ENCODE data around the gene EPO. TPM values are rescaled to one million over a fixed set of nuclear protein-coding genes. Genes with fewer than 3 reads are reported as not detected.
"Not testable (repeated sequence)": the region's sequence is repeated elsewhere in the genome, so short reads cannot be mapped to it uniquely, and the experiment has no call there.

Gene EPO
- total and polyA plus RNA-seq, 10 donors: 0.06 to 0.42 (median 0.19) TPM; not detected in 6

DNA sequence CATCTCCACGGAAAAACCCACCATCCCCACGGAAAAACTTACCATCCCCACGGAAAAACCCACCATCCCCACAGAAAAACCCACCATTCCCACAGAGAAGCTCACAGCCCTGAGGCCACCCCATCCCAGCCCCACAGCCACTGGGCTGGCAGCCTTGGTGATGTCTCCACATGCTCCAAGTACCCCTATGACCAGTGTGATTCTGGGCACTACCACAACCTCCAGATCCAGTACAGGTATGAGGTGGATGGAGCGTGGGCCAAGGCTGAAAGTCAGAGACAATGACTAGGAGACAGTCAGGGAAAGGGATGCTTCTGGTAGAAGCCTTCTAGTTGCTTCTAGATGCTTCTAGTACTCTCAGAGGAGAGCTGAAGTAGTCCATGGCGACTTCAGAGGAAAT is 32.7 kb downstream of the EPO start:
- Histone ChIP-seq H3K4me1 (no peaks in the 10 kb centered on the region), H3K9me3 (no peaks in the 10 kb centered on the region), H3K36me3 (no peaks in the 10 kb centered on the region), H3K27ac (no peak overlapping the region), H3K4me3 (no peak overlapping the region), H3K27me3 (replicated peaks in 1 of 7) (peaks cover 0 to 41% (median 6%) of the 10 kb centered on the region in 7 donors)
- no peak for TF ChIP-seq POLR2AphosphoS5 (IDR thresholded peaks at IDR 0.05)
- TF ChIP-seq POLR2A (IDR thresholded peaks at IDR 0.05): no peak
- WGBS, 5 donors: 63 to 75% (median 75%) methylated on average over 5 of the region's 5 CpGs
- intact Hi-C loops (cut with DNase I; ENCODE audit: low total_unique reads): no loop called here
- no peak for DNase-seq

DNA sequence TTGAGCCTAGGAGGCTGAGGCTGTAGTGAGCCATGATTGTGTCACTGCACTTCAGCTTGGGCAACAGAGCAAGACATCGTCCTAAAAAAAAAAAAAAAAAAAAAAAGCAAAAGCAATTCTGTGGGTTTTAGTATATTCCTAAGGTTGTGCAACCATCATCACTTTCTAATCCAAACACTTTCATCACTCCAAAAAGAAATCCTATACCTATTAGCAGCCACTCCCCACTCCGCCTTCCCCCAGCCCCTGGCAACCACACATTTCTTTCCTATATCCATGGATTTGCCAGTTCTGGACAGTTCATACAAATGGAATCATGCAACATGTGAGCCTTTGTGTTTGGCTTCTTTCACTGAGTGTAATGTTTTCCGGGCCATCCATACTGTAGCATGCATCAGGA is 33.5 kb downstream of the EPO start:
- DNase-seq: no peak
- WGBS, 5 donors: 79 to 94% (median 88%) methylated on average over 3 of the region's 3 CpGs
- Histone ChIP-seq H3K36me3 (no peaks in the 10 kb centered on the region), H3K9me3 (no peaks in the 10 kb centered on the region), H3K27ac (no peak overlapping the region), H3K27me3 (replicated peaks in 1 of 7) (peaks cover 0 to 40% (median 6%) of the 10 kb centered on the region in 7 donors), H3K4me3 (no peak overlapping the region), H3K4me1 (no peaks in the 10 kb centered on the region)
- intact Hi-C loops (cut with DNase I; ENCODE audit: low total_unique reads): no loop called here
- TF ChIP-seq, protein P1, sequence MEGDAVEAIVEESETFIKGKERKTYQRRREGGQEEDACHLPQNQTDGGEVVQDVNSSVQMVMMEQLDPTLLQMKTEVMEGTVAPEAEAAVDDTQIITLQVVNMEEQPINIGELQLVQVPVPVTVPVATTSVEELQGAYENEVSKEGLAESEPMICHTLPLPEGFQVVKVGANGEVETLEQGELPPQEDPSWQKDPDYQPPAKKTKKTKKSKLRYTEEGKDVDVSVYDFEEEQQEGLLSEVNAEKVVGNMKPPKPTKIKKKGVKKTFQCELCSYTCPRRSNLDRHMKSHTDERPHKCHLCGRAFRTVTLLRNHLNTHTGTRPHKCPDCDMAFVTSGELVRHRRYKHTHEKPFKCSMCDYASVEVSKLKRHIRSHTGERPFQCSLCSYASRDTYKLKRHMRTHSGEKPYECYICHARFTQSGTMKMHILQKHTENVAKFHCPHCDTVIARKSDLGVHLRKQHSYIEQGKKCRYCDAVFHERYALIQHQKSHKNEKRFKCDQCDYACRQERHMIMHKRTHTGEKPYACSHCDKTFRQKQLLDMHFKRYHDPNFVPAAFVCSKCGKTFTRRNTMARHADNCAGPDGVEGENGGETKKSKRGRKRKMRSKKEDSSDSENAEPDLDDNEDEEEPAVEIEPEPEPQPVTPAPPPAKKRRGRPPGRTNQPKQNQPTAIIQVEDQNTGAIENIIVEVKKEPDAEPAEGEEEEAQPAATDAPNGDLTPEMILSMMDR (IDR thresholded peaks at IDR 0.05 in 8 of 11, conservative IDR thresholded peaks at IDR 0.05 in 3 of 11): no peak
- no peak for TF ChIP-seq POLR2AphosphoS5 (IDR thresholded peaks at IDR 0.05)
- TF ChIP-seq POLR2A (IDR thresholded peaks at IDR 0.05): no peak

DNA sequence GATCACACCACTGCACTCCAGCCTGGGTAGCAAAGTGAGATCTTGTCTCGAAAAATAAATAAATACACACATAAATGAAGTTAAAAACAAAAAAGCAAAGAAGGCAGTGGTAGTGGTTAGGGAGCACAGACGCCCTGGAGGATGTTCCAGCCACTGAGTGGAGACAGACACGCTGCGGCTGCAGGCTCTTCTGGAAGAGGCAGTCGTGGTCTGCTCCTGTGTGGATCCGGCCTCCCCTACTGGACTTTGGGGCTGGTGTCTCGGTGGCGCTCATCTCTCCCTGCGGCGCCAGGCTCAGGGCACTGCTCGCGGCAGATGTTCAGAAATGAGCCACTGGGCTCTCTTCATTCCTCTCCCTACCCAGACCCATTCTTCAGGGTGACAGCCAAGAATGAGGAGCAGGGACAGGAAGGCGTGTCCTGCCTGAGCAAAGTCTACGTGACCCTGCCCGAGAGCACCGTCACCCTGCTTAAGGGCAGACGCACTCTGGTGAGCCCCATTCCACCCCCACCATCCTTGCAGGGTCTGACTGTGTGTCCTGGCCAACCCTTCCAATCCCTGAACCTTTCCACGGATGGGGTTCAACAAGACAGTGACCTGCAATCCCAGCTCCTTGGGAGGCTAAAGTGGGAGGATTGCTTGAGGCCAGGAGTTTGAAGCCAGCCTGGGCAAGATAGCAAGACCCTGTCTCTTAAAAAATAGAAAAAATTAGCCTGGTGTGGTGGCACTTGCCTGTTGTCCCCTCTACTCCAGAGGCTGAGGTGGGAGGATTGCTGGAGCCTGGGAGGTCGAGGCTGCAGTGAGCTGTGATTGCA is 39.3 kb downstream of the EPO start:
- TF ChIP-seq, protein P1 (IDR thresholded peaks at IDR 0.05 in 8 of 11, conservative IDR thresholded peaks at IDR 0.05 in 3 of 11): no peak
- TF ChIP-seq POLR2AphosphoS5 (IDR thresholded peaks at IDR 0.05) (no peak), POLR2A (IDR thresholded peaks at IDR 0.05) (no peak)
- WGBS, 5 donors: 77 to 83% (median 81%) methylated on average over 19 of the region's 19 CpGs
- intact Hi-C loops (cut with DNase I; ENCODE audit: low total_unique reads): no loop called here
- Histone ChIP-seq H3K4me3 (no peak overlapping the region), H3K27ac (no peak overlapping the region), H3K9me3 (no peaks in the 10 kb centered on the region), H3K27me3 (replicated peaks in 1 of 7) (peaks cover 0 to 8% (median 0%) of the 10 kb centered on the region in 7 donors), H3K4me1 (no peaks in the 10 kb centered on the region), H3K36me3 (no peaks in the 10 kb centered on the region)
- DNase-seq: no peak

DNA sequence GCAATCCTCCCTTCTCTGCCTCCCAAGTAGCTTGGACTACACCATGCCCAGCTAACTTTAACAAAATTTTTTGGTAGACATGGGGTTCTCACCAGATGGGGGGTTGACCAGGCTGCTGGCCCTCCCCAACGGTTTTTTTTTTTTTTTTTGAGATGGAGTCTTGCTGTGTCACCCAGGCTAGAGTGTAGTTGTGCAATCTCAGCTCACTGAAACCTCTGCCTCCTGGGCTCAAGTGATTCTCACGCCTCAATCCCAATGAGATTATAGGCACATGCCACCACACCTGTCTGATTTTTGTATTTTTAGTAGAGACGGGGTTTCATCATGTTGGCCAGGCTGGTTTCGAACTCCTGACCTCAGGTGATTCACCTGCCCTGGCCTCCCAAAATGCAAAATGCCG is 42.6 kb downstream of the EPO start:
- H3K36me3 ChIP-seq; H3K4me1 ChIP-seq; H3K27ac ChIP-seq; H3K9me3 ChIP-seq; H3K4me3 ChIP-seq; DNase-seq; intact Hi-C loops (cut with DNase I; ENCODE audit: low total_unique reads): not testable (repeated sequence)
- peaks cover 0 to 12% (median 0%) of the 10 kb centered on the region in 7 donors for H3K27me3 ChIP-seq (replicated peaks in 1 of 7)
- WGBS, 5 donors: 66 to 80% (median 73%) methylated on average over 5 of the region's 5 CpGs

DNA sequence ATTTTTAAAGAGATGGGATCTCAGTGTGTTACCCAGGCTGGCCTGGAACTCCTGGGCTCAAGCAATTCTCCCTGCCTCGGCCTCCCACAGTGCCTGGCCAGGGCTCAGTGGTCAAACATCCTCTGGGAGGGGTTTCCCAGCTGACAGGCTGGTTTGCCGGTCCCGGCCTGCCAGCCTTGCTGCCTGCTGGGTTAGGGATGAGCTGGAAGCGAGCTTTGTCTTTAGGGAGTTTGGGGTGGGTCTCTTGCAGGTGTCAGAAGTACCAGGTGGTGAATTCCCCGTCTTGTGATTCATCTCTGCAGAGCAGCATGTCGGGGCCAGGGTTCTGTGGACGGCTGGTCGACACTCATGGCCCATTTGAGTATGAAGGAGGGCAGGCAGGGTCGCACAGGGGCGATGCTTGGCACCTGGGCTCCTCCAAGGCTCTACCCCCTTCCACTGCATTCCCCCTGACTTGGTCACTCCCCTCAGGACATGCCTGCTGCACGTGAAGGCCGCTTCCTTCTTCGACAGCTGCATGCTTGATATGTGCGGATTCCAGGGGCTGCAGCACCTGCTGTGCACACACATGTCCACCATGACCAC is 43.4 kb downstream of the EPO start:
- Histone ChIP-seq H3K27ac (no peak overlapping the region), H3K4me3 (no peak overlapping the region), H3K27me3 (replicated peaks in 1 of 7) (peaks cover 0 to 12% (median 0%) of the 10 kb centered on the region in 7 donors), H3K36me3 (no peaks in the 10 kb centered on the region), H3K4me1 (no peaks in the 10 kb centered on the region), H3K9me3 (no peaks in the 10 kb centered on the region)
- intact Hi-C loops (cut with DNase I; ENCODE audit: low total_unique reads): no loop called here
- TF ChIP-seq POLR2AphosphoS5 (IDR thresholded peaks at IDR 0.05) (no peak), POLR2A (IDR thresholded peaks at IDR 0.05) (no peak)
- TF ChIP-seq, protein P1 (IDR thresholded peaks at IDR 0.05 in 8 of 11, conservative IDR thresholded peaks at IDR 0.05 in 3 of 11): no peak
- DNase-seq: no peak
- WGBS, 5 donors: 63 to 75% (median 66%) methylated on average over 10 to 14 of the region's 14 CpGs
